NCI-H226 (cell line): ENCODE results near the gene TFPI2.

Experiments
- DNase-seq: peaks from one replicate; pipeline ENCODE4 v3.0.0-alpha.2; 2015

Gene TFPI2

DNA sequence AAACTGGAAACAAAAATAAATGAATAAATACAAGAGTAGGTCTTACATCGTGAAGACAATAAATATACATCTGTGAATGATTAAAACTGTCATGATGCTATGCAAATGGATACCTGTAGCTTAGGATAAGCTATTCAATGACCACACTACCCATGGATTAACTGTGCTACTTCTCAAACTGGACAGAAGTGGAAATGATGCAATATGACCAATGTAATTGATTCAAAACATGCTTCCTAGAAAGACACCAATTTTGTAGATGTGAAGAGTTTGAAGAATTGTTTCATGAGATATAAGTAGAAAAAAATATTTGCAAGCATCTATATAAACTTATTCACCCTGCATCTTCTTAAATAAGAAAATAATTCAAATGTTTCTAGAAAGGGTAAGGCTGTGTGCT lies 36.1 kb downstream of the TFPI2 start:
- DNase-seq: no peak

DNA sequence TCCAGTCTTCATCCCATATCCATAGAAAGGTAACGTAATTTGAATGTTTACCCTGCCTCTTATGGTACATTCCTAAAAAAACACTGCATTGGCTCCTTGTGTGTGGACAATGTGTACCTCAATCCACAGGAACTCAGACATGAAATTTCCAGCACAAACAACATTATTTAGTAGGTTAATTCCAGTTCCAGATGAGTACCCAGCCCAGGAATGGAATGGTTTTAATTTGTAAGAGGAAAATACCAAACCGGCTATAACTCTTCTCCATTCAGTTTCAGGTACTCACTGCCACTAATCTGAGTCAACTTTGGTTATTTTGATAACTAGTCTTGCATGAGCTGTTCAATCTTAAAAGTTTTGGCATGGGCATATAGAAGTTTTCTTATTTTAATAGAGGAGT lies 39.0 kb downstream of the TFPI2 start:
- DNase-seq: no peak

DNA sequence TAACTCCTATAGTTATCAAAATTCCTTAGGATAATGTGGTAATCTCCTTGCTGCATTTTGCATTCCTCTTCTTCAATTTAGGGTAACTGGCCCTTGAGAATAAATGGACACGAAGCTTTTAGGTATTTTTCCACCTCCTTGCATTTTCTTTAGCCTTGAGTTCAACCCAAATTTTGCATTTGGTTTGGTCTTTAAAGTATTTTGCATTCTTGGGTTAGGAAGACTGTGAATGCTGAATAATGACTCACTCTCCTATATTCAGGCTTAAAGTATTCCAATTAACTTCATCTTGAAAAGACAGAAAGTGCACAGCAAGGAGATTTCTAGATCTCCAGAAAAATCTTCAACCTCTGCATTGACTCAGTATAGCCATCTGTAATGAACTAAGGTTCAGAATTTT lies 47.3 kb downstream of the TFPI2 start:
- DNase-seq: no peak

DNA sequence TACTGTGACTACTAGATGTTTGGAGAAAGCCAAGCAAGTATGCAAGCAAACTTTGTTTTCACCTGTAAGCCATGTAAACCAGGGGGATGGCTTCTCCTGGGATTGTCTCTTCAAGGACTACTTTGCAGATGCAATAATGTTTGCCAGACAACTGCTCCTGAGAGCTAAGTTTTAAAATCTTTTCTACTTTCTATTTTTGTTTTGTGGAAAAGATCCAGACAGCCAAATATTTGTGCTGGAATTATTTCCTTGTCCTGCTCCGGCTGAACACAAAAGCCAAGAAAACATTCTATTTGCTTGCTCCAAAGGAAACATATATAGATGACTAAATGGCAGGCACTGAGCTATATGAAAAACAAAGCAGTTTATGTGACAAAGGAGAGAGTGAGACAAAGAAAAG lies 51.6 kb downstream of the TFPI2 start:
- DNase-seq: no peak

DNA sequence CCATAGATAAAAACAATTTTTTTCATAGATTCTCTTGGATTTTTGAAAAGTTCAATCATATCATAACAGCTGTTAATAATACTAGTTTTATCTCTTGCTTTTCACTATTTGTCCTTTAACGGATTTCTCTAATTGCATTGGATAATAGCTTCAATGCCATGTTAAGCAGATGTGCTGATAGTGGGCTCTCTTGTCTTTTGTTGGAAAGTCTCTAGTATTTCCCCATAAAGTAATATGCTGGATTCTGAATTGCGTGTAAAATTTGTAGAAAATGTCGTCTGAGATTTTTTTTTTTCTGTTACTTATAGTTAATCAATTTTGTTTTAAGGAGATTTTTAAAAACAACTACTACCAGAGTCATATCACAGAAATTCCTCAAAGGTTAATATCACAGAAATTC lies 53.3 kb downstream of the TFPI2 start:
- no peak for DNase-seq

DNA sequence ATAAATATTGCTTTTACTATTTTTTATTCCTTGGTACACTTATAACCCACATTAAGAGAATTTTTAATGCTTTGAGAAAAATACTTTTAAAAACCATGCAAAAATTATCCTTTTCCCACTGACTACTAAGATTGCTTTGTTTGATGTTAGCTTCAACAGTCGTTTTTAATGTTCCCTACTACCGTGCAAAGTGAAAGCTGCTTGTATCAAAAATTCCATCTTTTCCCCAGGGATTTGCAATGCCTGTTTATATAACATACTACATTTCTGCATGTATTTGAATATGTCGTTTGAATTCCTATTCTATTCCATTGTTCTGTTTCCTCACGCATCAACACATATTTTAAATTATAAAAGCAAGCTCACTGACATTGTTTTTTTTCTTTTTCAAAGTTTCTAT lies 54.4 kb downstream of the TFPI2 start:
- no peak for DNase-seq

DNA sequence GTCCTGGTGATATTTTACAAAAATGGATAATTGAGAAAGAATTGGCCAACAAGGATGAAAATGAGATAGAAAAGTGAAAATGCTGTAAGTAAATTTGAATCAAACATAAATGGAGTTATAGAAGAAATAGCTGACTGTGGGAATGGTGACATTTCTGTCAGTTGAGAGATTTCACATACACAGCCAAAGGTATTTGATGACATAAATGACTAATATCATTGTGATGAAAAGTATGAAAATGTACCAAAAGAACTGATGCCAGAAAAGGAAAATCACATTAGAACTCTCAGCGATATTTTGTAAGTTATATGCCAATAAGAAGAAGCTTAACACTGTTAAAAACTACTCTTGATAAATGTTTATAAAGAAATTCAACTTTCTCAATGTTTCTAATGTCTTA lies 54.9 kb downstream of the TFPI2 start:
- DNase-seq: no peak
